ENCODE measurements around the gene PAK6. TPM values are rescaled to one million over a fixed set of nuclear protein-coding genes. Genes with fewer than 3 reads are reported as not detected.

Gene PAK6
- total RNA-seq, 1 donor from 2014 or later = 7.1 TPM

GRCh38 chr15:40251486-40252140 lies 12.8 kb downstream of the PAK6 start:
- TF ChIP-seq CTCF (conservative IDR thresholded peaks at IDR 0.05; ENCODE audit: low read depth, low read length) = no peak
- DNase-seq (ENCODE audit: low read depth) = no peak
- no peak overlapping the region for H3K4me3 ChIP-seq (ENCODE audit: low read depth, low read length)

GRCh38 chr15:40252141-40252437 lies 13.2 kb downstream of the PAK6 start:
- no peak for TF ChIP-seq CTCF (conservative IDR thresholded peaks at IDR 0.05; ENCODE audit: low read depth, low read length)
- peak overlapping the region; percentile 43 for H3K4me3 ChIP-seq (ENCODE audit: low read depth, low read length)
- no peak for DNase-seq (ENCODE audit: low read depth)

- TF ChIP-seq CTCF (conservative IDR thresholded peaks at IDR 0.05; ENCODE audit: low read depth, low read length) = no peak
- H3K4me3 ChIP-seq (ENCODE audit: low read depth, low read length) = peak overlapping the region; percentile 43
- no peak for DNase-seq (ENCODE audit: low read depth)
These were observed 13.7 kb downstream of the PAK6 start for GRCh38 chr15:40252438-40253166.

GRCh38 chr15:40253167-40253790 lies 14.4 kb downstream of the PAK6 start:
- TF ChIP-seq CTCF (conservative IDR thresholded peaks at IDR 0.05; ENCODE audit: low read depth, low read length) = no peak
- H3K4me3 ChIP-seq (ENCODE audit: low read depth, low read length) = peak overlapping the region; percentile 43
- no peak for DNase-seq (ENCODE audit: low read depth)

- no peak for TF ChIP-seq CTCF (conservative IDR thresholded peaks at IDR 0.05; ENCODE audit: low read depth, low read length)
- no peak for DNase-seq (ENCODE audit: low read depth)
- H3K4me3 ChIP-seq (ENCODE audit: low read depth, low read length) = no peak overlapping the region
These were observed 15.6 kb downstream of the PAK6 start for GRCh38 chr15:40254452-40254851.

GRCh38 chr15:40255033-40255432 lies 16.2 kb downstream of the PAK6 start:
- H3K4me3 ChIP-seq (ENCODE audit: low read depth, low read length) = no peak overlapping the region
- no peak for TF ChIP-seq CTCF (conservative IDR thresholded peaks at IDR 0.05; ENCODE audit: low read depth, low read length)
- no peak for DNase-seq (ENCODE audit: low read depth)
